ENCODE data around the gene H1-8.

Gene H1-8

GRCh38 chr3:129569856-129570255 lies 26.9 kb downstream of the H1-8 start:
- no peak for DNase-seq (ENCODE audit: low read depth)
- H3K4me3 ChIP-seq (ENCODE audit: low read depth, low read length): no peak overlapping the region
- TF ChIP-seq CTCF (IDR thresholded peaks at IDR 0.05; ENCODE audit: low read depth, low read length, missing control alignments): no peak
- in situ Hi-C loops (cut with HindIII; ENCODE audit: low sequenced_read_pairs): no loop called here

GRCh38 chr3:129571605-129572547 lies 28.9 kb downstream of the H1-8 start:
- no peak for TF ChIP-seq CTCF (IDR thresholded peaks at IDR 0.05; ENCODE audit: low read depth, low read length, missing control alignments)
- H3K4me3 ChIP-seq (ENCODE audit: low read depth, low read length): no peak overlapping the region
- in situ Hi-C loops (cut with HindIII; ENCODE audit: low sequenced_read_pairs): no loop called here
- DNase-seq (ENCODE audit: low read depth): no peak

- DNase-seq (ENCODE audit: low read depth): no peak
- no peak overlapping the region for H3K4me3 ChIP-seq (ENCODE audit: low read depth, low read length)
- no peak for TF ChIP-seq CTCF (IDR thresholded peaks at IDR 0.05; ENCODE audit: low read depth, low read length, missing control alignments)
- in situ Hi-C loops (cut with HindIII; ENCODE audit: low sequenced_read_pairs): no loop called here
Measured at GRCh38 chr3:129572603-129573002, 29.6 kb downstream of the H1-8 start.

DNA sequence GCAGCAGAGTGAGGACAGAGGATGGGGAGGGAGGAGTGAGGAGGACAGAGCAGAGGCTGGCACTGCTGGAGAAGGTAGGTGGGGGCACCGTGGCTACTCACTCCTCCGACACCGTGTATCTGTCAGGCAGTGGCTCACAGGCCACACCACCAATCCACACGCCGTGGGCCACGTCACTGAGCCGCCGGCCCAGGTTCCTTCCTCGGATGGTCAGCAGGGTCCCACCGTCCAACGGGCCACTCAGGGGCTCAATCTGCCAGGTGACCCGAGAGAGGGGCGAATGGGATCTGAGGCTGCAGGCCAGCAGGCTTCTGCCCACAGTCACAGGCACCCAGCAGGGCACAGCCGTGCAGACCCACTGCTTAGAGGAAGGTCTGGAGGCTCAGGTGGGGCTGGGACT lies 30.5 kb downstream of the H1-8 start:
- TF ChIP-seq CTCF (IDR thresholded peaks at IDR 0.05; ENCODE audit: low read depth, low read length, missing control alignments): no peak
- in situ Hi-C loops (cut with HindIII; ENCODE audit: low sequenced_read_pairs): no loop called here
- no peak for DNase-seq (ENCODE audit: low read depth)
- H3K4me3 ChIP-seq (ENCODE audit: low read depth, low read length): no peak overlapping the region

DNA sequence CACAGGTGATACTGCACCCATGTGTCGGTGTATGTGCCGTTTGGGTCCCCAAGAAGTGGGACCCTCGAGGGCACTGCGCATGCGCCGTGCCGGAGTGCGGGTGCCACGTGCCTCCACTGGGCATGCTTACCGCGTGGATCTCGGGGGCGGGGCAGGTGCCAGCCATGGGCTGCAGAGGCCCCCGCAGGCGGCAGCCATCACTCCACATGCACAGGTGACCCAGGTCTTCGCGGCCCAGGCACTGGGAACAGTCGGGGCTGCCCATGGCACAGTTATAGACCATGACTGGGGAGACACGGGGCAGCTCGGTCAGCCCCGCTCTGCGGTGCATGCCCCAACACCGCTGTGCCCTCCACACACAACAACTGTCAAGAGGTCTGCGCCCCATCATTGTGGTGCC lies 31.2 kb downstream of the H1-8 start:
- H3K4me3 ChIP-seq (ENCODE audit: low read depth, low read length): no peak overlapping the region
- TF ChIP-seq CTCF (IDR thresholded peaks at IDR 0.05; ENCODE audit: low read depth, low read length, missing control alignments): no peak
- in situ Hi-C loops (cut with HindIII; ENCODE audit: low sequenced_read_pairs): no loop called here
- no peak for DNase-seq (ENCODE audit: low read depth)

- DNase-seq (ENCODE audit: low read depth): no peak
- no peak overlapping the region for H3K4me3 ChIP-seq (ENCODE audit: low read depth, low read length)
- no peak for TF ChIP-seq CTCF (IDR thresholded peaks at IDR 0.05; ENCODE audit: low read depth, low read length, missing control alignments)
- in situ Hi-C loops (cut with HindIII; ENCODE audit: low sequenced_read_pairs): no loop called here
Measured at GRCh38 chr3:129575233-129575996, 32.4 kb downstream of the H1-8 start.
